Measurements from ENCODE around the gene DAPK1.

Gene DAPK1

GRCh38 chr9:87685441-87685840, 187.8 kb downstream of the DAPK1 start:
- CTCF ChIA-PET, result interaction anchor here (0.8 to 7.6 kb wide), 29 partner anchors 9 to 1251 kb away, joined by 3 to 173 read pairs (median 5); no protein-coding TSS in a partner anchor
- no peak for DNase-seq (ENCODE audit: low read depth, low spot score)
- no peak overlapping the region for H3K4me3 ChIP-seq (ENCODE audit: low read depth, low read length)
- POLR2A ChIA-PET, result no interaction called here
- no peak for TF ChIP-seq CTCF (IDR thresholded peaks at IDR 0.05; ENCODE audit: insufficient read depth, low read length, missing control alignments)

GRCh38 chr9:87685871-87686519, 188.3 kb downstream of the DAPK1 start:
- CTCF ChIA-PET, result interaction anchor here (1.0 to 7.6 kb wide), 15 partner anchors 10 to 1251 kb away, joined by 3 to 173 read pairs (median 11); no protein-coding TSS in a partner anchor

GRCh38 chr9:87686520-87687090, 188.9 kb downstream of the DAPK1 start:
- H3K4me3 ChIP-seq (ENCODE audit: low read depth, low read length), result no peak overlapping the region
- no peak for TF ChIP-seq CTCF (IDR thresholded peaks at IDR 0.05; ENCODE audit: insufficient read depth, low read length, missing control alignments)
- no peak for DNase-seq (ENCODE audit: low read depth, low spot score)
- ChIA-PET CTCF (interaction anchor here (1.0 to 7.6 kb wide), 12 partner anchors 8 to 354 kb away, joined by 3 to 173 read pairs (median 12); no protein-coding TSS in a partner anchor), POLR2A (no interaction called here)

More at GRCh38 chr9:87685871-87686519, 188.3 kb downstream of the DAPK1 start:
- TF ChIP-seq CTCF (IDR thresholded peaks at IDR 0.05; ENCODE audit: insufficient read depth, low read length, missing control alignments), result no peak
- POLR2A ChIA-PET, result no interaction called here
- H3K4me3 ChIP-seq (ENCODE audit: low read depth, low read length), result no peak overlapping the region
- no peak for DNase-seq (ENCODE audit: low read depth, low spot score)

- ChIA-PET POLR2A (no interaction called here), CTCF (interaction anchor here (0.6 to 4.3 kb wide), 5 partner anchors 9 to 351 kb away, joined by 3 to 24 read pairs (median 9); no protein-coding TSS in a partner anchor)
- H3K4me3 ChIP-seq (ENCODE audit: low read depth, low read length), result no peak overlapping the region
- no peak for TF ChIP-seq CTCF (IDR thresholded peaks at IDR 0.05; ENCODE audit: insufficient read depth, low read length, missing control alignments)
- DNase-seq (ENCODE audit: low read depth, low spot score), result no peak
Observed at GRCh38 chr9:87687207-87687606, 189.5 kb downstream of the DAPK1 start.

- CTCF ChIA-PET, result interaction anchor here (1.1 to 3.0 kb wide), 3 partner anchors 10 to 40 kb away, joined by 3 to 15 read pairs (median 9); no protein-coding TSS in a partner anchor
- POLR2A ChIA-PET, result no interaction called here
- no peak overlapping the region for H3K4me3 ChIP-seq (ENCODE audit: low read depth, low read length)
- DNase-seq (ENCODE audit: low read depth, low spot score), result no peak
- TF ChIP-seq CTCF (IDR thresholded peaks at IDR 0.05; ENCODE audit: insufficient read depth, low read length, missing control alignments), result no peak
Observed at GRCh38 chr9:87694236-87694755, 196.6 kb downstream of the DAPK1 start.

- CTCF ChIA-PET, result interaction anchor here (1.2 to 3.0 kb wide), 2 partner anchors 18 to 346 kb away, joined by 4 to 9 read pairs; no protein-coding TSS in a partner anchor
- POLR2A ChIA-PET, result no interaction called here
- DNase-seq (ENCODE audit: low read depth, low spot score), result no peak
- TF ChIP-seq CTCF (IDR thresholded peaks at IDR 0.05; ENCODE audit: insufficient read depth, low read length, missing control alignments), result no peak
- H3K4me3 ChIP-seq (ENCODE audit: low read depth, low read length), result no peak overlapping the region
Observed at GRCh38 chr9:87695523-87695922, 197.9 kb downstream of the DAPK1 start.
